Neural progenitor cell (in vitro differentiated cells): ENCODE results near the gene CIDEA. TPM values are rescaled to one million over a fixed set of nuclear protein-coding genes. Genes with fewer than 3 reads are reported as not detected.

Experiments used
- DNase-seq: peaks from one replicate; pipeline ENCODE4 v3.0.0-alpha.2; 2016; ENCODE audit warnings: low spot score
- H2AFZ ChIP-seq: fragments of 200-600 bp; sonication (generic); replicated peaks from 2 replicates; pipeline ENCODE4 v1.6.1; 2016; ENCODE audit warnings: antibody characterized with exemption
- H3F3A ChIP-seq: fragments of 200-600 bp; sonication (generic); 2 replicates; pipeline ENCODE4 v1.6.1; 2016; ENCODE audit warnings: antibody characterized with exemption, low read depth
- H3K27ac ChIP-seq: fragments of 200-600 bp; sonication (generic); 2 replicates; pipeline ENCODE4 v1.5.1; 2016; ENCODE audit warnings: mild to moderate bottlenecking
- H3K27me3 ChIP-seq: fragments of 200-600 bp; sonication (generic); 2 replicates; pipeline ENCODE4 v1.6.1; 2016; ENCODE audit warnings: mild to moderate bottlenecking, moderate library complexity
- H3K36me3 ChIP-seq: fragments of 200-600 bp; sonication (generic); 2 replicates; pipeline ENCODE4 v1.5.1; 2016
- H3K4me1 ChIP-seq: fragments of 200-600 bp; sonication (generic); 2 replicates; pipeline ENCODE4 v1.6.1; 2016; ENCODE audit warnings: mixed run types
- H3K4me2 ChIP-seq: fragments of 200-600 bp; sonication (generic); 2 replicates; pipeline ENCODE4 v1.6.1; 2016
- H3K4me3 ChIP-seq: fragments of 200-600 bp; sonication (generic); 2 replicates; pipeline ENCODE4 v1.5.1; 2016
- H3K79me2 ChIP-seq: fragments of 200-600 bp; sonication (generic); 2 replicates; pipeline ENCODE4 v1.6.1; 2016; ENCODE audit warnings: low read depth
- H3K9ac ChIP-seq: fragments of 200-600 bp; sonication (generic); 2 replicates; pipeline ENCODE4 v1.6.1; 2016
- H3K9me3 ChIP-seq: fragments of 200-600 bp; sonication (generic); 2 replicates; pipeline ENCODE4 v1.5.1; 2016; ENCODE audit warnings: low read depth
- H4K20me1 ChIP-seq: fragments of 200-600 bp; sonication (generic); 2 replicates; pipeline ENCODE4 v1.6.1; 2016; ENCODE audit warnings: low read depth
- H3K27ac Mint-ChIP-seq: 3 replicates; pipeline ENCODE4 v1.8.0; 2021; ENCODE audit warnings: mixed read lengths
- H3K27me3 Mint-ChIP-seq: 2 replicates; pipeline ENCODE4 v1.8.0; 2022; ENCODE audit warnings: low read depth, mild to moderate bottlenecking, inconsistent platforms, moderate library complexity, mixed read lengths; ENCODE audit not compliant: insufficient read depth
- H3K36me3 Mint-ChIP-seq: 3 replicates; pipeline ENCODE4 v1.8.0; 2021; ENCODE audit warnings: mixed read lengths
- H3K4me1 Mint-ChIP-seq: 3 replicates; pipeline ENCODE4 v1.8.0; 2021; ENCODE audit warnings: mixed read lengths
- H3K4me3 Mint-ChIP-seq: 3 replicates; pipeline ENCODE4 v1.8.0; 2021; ENCODE audit warnings: mild to moderate bottlenecking, moderate library complexity, mixed read lengths
- H3K9me3 Mint-ChIP-seq: 3 replicates; pipeline ENCODE4 v1.8.0; 2020; ENCODE audit warnings: mixed read lengths
- CTCF ChIP-seq: fragments of 200-600 bp; sonication (generic); IDR thresholded peaks from 2 replicates; pipeline ENCODE4 v1.5.1; 2017; ENCODE audit warnings: antibody characterized with exemption, mild to moderate bottlenecking
- EZH2 ChIP-seq: fragments of 200-600 bp; sonication (generic); IDR thresholded peaks from 2 replicates; pipeline ENCODE4 v1.6.1; 2017; ENCODE audit warnings: antibody characterized with exemption, mild to moderate bottlenecking, moderate library complexity
- EZH2phosphoT487 ChIP-seq: fragments of 200-600 bp; sonication (generic); IDR thresholded peaks from 2 replicates; pipeline ENCODE4 v1.6.1; 2017; ENCODE audit warnings: antibody characterized with exemption
- total RNA-seq: library from RNA; depleted of rRNA; stranded (reverse); fragments of >200 nt; gene quantifications from 2 replicates; pipeline ENCODE4 v1.2.3, GENCODE V29; 2015; ENCODE audit warnings: low replicate concordance

CIDEA gene
- total RNA-seq, 1 donor from 2014 or later = not detected

GRCh38 chr18:12278741-12279682 lies 24.9 kb downstream of the CIDEA start:
- TF ChIP-seq CTCF (peak; percentile 12), EZH2 (no peak)
- peak overlapping the region; percentile 78 for H3K4me3 Mint-ChIP-seq
- H3K9ac ChIP-seq = no peak overlapping the region

GRCh38 chr18:12279781-12280531 lies 25.8 kb downstream of the CIDEA start:
- H3K36me3 Mint-ChIP-seq = no peaks in the 10 kb centered on the region
- peak overlapping the region; percentile 71 for H3K4me3 Mint-ChIP-seq
- Histone ChIP-seq H3K4me2 (no peak overlapping the region), H3F3A (peaks cover 31% of the 10 kb centered on the region), H3K27ac (peak overlapping the region; percentile 75), H3K27me3 (peaks cover 4% of the 10 kb centered on the region), H4K20me1 (no peaks in the 10 kb centered on the region), H3K4me3 (no peak overlapping the region), H3K36me3 (no peaks in the 10 kb centered on the region), H2AFZ (peak overlapping the region; percentile 9), H3K9me3 (no peaks in the 10 kb centered on the region), H3K4me1 (peaks cover 12% of the 10 kb centered on the region), H3K79me2 (no peaks in the 10 kb centered on the region), H3K9ac (no peak overlapping the region)
- H3K9me3 Mint-ChIP-seq = no peaks in the 10 kb centered on the region
- no peak for DNase-seq
- H3K27ac Mint-ChIP-seq = peak overlapping the region; percentile 98
- TF ChIP-seq CTCF (no peak), EZH2phosphoT487 (no peak), EZH2 (no peak)
- H3K4me1 Mint-ChIP-seq = peaks cover 57% of the 10 kb centered on the region
- peaks cover 19% of the 10 kb centered on the region for H3K27me3 Mint-ChIP-seq

More at GRCh38 chr18:12278741-12279682, 24.9 kb downstream of the CIDEA start:
- no peaks in the 10 kb centered on the region for H3K9me3 Mint-ChIP-seq
- Histone ChIP-seq H4K20me1 (no peaks in the 10 kb centered on the region), H2AFZ (peak overlapping the region; percentile 52), H3F3A (peaks cover 31% of the 10 kb centered on the region), H3K4me1 (peaks cover 12% of the 10 kb centered on the region), H3K4me3 (no peak overlapping the region), H3K9me3 (no peaks in the 10 kb centered on the region), H3K4me2 (peak overlapping the region; percentile 29), H3K36me3 (no peaks in the 10 kb centered on the region), H3K79me2 (no peaks in the 10 kb centered on the region), H3K27me3 (no peaks in the 10 kb centered on the region), H3K27ac (peak overlapping the region; percentile 75)
- H3K27ac Mint-ChIP-seq = peak overlapping the region; percentile 98
- H3K36me3 Mint-ChIP-seq = no peaks in the 10 kb centered on the region
- peaks cover 55% of the 10 kb centered on the region for H3K4me1 Mint-ChIP-seq
- DNase-seq = peak; percentile 87
- peaks cover 19% of the 10 kb centered on the region for H3K27me3 Mint-ChIP-seq

GRCh38 chr18:12281861-12282260 lies 27.7 kb downstream of the CIDEA start:
- no peak for DNase-seq
- Mint-ChIP-seq H3K36me3 (no peaks in the 10 kb centered on the region), H3K4me3 (no peak overlapping the region), H3K4me1 (peaks cover 57% of the 10 kb centered on the region), H3K27ac (peak overlapping the region; percentile 53), H3K9me3 (no peaks in the 10 kb centered on the region), H3K27me3 (peaks cover 29% of the 10 kb centered on the region)
- Histone ChIP-seq H3K9ac (no peak overlapping the region), H3K36me3 (no peaks in the 10 kb centered on the region), H3F3A (peaks cover 31% of the 10 kb centered on the region), H2AFZ (no peak overlapping the region), H3K4me3 (no peak overlapping the region), H3K27me3 (peaks cover 22% of the 10 kb centered on the region), H3K9me3 (no peaks in the 10 kb centered on the region), H3K4me1 (peaks cover 12% of the 10 kb centered on the region), H3K79me2 (no peaks in the 10 kb centered on the region), H4K20me1 (no peaks in the 10 kb centered on the region), H3K4me2 (no peak overlapping the region), H3K27ac (no peak overlapping the region)
- TF ChIP-seq CTCF (no peak), EZH2 (no peak), EZH2phosphoT487 (no peak)
